Measurements from ENCODE around the gene UGT2B17. TPM values are rescaled to one million over a fixed set of nuclear protein-coding genes. Genes with fewer than 3 reads are reported as not detected.

The UGT2B17 gene
- total and polyA plus RNA-seq, 2 of the 13 experiments (the other 11 are each of a cell fraction or from before 2014, with no cell fraction given): not detected

- TF ChIP-seq HIVEP1 (CRISPR knock-in tag; IDR thresholded peaks at IDR 0.05) (no peak), RBM39 (IDR thresholded peaks at IDR 0.05; ENCODE audit: low read depth, low read length, poor library complexity, severe bottlenecking) (no peak), SP5 (CRISPR knock-in tag; IDR thresholded peaks at IDR 0.05; ENCODE audit: borderline replicate concordance, low read depth) (no peak), GABPA (IDR thresholded peaks at IDR 0.05; ENCODE audit: low read depth, low read length) (no peak), GABPA (CRISPR knock-in tag; IDR thresholded peaks at IDR 0.05; ENCODE audit: low read depth) (no peak), MED1 (CRISPR knock-in tag; IDR thresholded peaks at IDR 0.05) (0 out of 2 replicates have a peak, but pooled peaks have one; percentile 46), ZFP36 (IDR thresholded peaks at IDR 0.05; ENCODE audit: borderline replicate concordance, low read depth, low read length, partially characterized antibody) (no peak), ZNF75D (CRISPR knock-in tag; IDR thresholded peaks at IDR 0.05; ENCODE audit: borderline replicate concordance) (no peak), PCBP2 (optimal IDR thresholded peaks at IDR 0.05; ENCODE audit: low read depth, low read length, poor library complexity, severe bottlenecking) (no peak), TFDP2 (CRISPR knock-in tag; IDR thresholded peaks at IDR 0.05) (no peak), GMEB2 (CRISPR knock-in tag; IDR thresholded peaks at IDR 0.05; ENCODE audit: low read depth) (no peak), CEBPB (IDR thresholded peaks at IDR 0.05; ENCODE audit: borderline replicate concordance, low read depth, low read length) (no peak), ZNF614 (CRISPR knock-in tag; IDR thresholded peaks at IDR 0.05; ENCODE audit: borderline replicate concordance) (0 out of 2 replicates have a peak, but pooled peaks have one; percentile 29), ZBTB14 (CRISPR knock-in tag; IDR thresholded peaks at IDR 0.05) (no peak), ZNF510 (CRISPR knock-in tag; IDR thresholded peaks at IDR 0.05; ENCODE audit: low read depth) (no peak), KDM6A (CRISPR knock-in tag; IDR thresholded peaks at IDR 0.05; ENCODE audit: low read depth) (no peak), TEAD2 (CRISPR knock-in tag; IDR thresholded peaks at IDR 0.05) (no peak), ARID3A (IDR thresholded peaks at IDR 0.05; ENCODE audit: low read depth, low read length) (peak; percentile 65; the same call in 1 of the 2 replicates), SMARCC2 (IDR thresholded peaks at IDR 0.05) (no peak), RXRB (CRISPR knock-in tag; IDR thresholded peaks at IDR 0.05; ENCODE audit: borderline replicate concordance) (peak; percentile 33; the same call in 1 of the 2 replicates)
These were observed 77.6 kb downstream of the UGT2B17 start (continued) for GRCh38 chr4:68498413-68499007.

Measured in HepG2 (cell line).